SU-DHL-6 (cell line): ENCODE results near the gene FUS.

Source experiments
- H2AFZ ChIP-seq: fragments of 200-600 bp; sonication (generic); 2 replicates; pipeline ENCODE4 v1.6.1; 2014; ENCODE audit warnings: low read depth, mild to moderate bottlenecking, moderate library complexity, mixed read lengths, antibody characterized with exemption, low read length; ENCODE audit not compliant: severe bottlenecking
- H3F3A ChIP-seq: fragments of 200-600 bp; shearing (Covaris generic); 2 replicates; pipeline ENCODE4 v1.6.0; 2016; ENCODE audit warnings: antibody characterized with exemption, mild to moderate bottlenecking; ENCODE audit not compliant: insufficient read depth
- H3K27ac ChIP-seq: fragments of 200-600 bp; sonication (generic); 2 replicates; pipeline ENCODE4 v1.5.1; 2016; ENCODE audit warnings: low read depth, mild to moderate bottlenecking, low read length, moderate library complexity, mixed read lengths
- H3K27me3 ChIP-seq: fragments of 200-600 bp; sonication (generic), shearing (Covaris generic); 2 replicates; pipeline ENCODE4 v1.6.0; 2014; ENCODE audit warnings: mild to moderate bottlenecking, low read length
- H3K36me3 ChIP-seq: fragments of 200-600 bp; sonication (generic); 2 replicates; pipeline ENCODE4 v1.6.1; 2014; ENCODE audit warnings: mild to moderate bottlenecking, low read length, mixed read lengths
- H3K4me2 ChIP-seq: fragments of 300-600, 200-600 bp; shearing (Covaris generic), sonication (generic); 2 replicates; pipeline ENCODE4 v1.6.0; 2014; ENCODE audit warnings: low read length, low read depth, mild to moderate bottlenecking; ENCODE audit not compliant: poor library complexity, severe bottlenecking
- H3K4me3 ChIP-seq: fragments of 200-600 bp; sonication (generic); 2 replicates; pipeline ENCODE4 v1.5.1; 2014; ENCODE audit warnings: antibody characterized with exemption, low read length, mild to moderate bottlenecking, mixed read lengths; ENCODE audit not compliant: insufficient read depth, poor library complexity, severe bottlenecking
- H3K79me2 ChIP-seq: fragments of 200-600 bp; sonication (generic); 2 replicates; pipeline ENCODE4 v1.6.1; 2014; ENCODE audit warnings: mild to moderate bottlenecking, low read length, moderate library complexity; ENCODE audit not compliant: insufficient read depth
- H3K9ac ChIP-seq: fragments of 200-600 bp; sonication (generic); 2 replicates; pipeline ENCODE4 v1.7.0; 2014; ENCODE audit warnings: mild to moderate bottlenecking, low read length
- H3K9me2 ChIP-seq: fragments of 200-600 bp; sonication (generic); replicated peaks from 2 replicates; pipeline ENCODE4 v1.6.1; 2014; ENCODE audit warnings: low read length; ENCODE audit not compliant: insufficient read depth
- H3K9me3 ChIP-seq: fragments of 200-600 bp; sonication (generic); 2 replicates; pipeline ENCODE4 v1.6.1; 2014; ENCODE audit warnings: low read length, mixed read lengths; ENCODE audit not compliant: insufficient read depth
- H4K20me1 ChIP-seq: fragments of 200-600 bp; sonication (generic); 2 replicates; pipeline ENCODE4 v1.6.1; 2014; ENCODE audit warnings: low read depth, mild to moderate bottlenecking, antibody characterized with exemption, low read length, moderate library complexity, mixed read lengths
- EZH2phosphoT487 ChIP-seq: fragments of 200-600 bp; sonication (generic), shearing (Covaris generic); conservative IDR thresholded peaks from 2 replicates; pipeline ENCODE4 v1.6.1; 2018; ENCODE audit warnings: mild to moderate bottlenecking, antibody characterized with exemption, low read length, moderate library complexity, mixed read lengths
- TF ChIP-seq, protein P1 (sequence below): fragments of 200-600 bp; sonication (generic); IDR thresholded peaks from one replicate; pipeline ENCODE4 v1.5.1; 2017; ENCODE audit warnings: antibody characterized with exemption, mild to moderate bottlenecking, low read length, moderate library complexity; ENCODE audit not compliant: insufficient read depth, poor library complexity, severe bottlenecking

The FUS gene

DNA sequence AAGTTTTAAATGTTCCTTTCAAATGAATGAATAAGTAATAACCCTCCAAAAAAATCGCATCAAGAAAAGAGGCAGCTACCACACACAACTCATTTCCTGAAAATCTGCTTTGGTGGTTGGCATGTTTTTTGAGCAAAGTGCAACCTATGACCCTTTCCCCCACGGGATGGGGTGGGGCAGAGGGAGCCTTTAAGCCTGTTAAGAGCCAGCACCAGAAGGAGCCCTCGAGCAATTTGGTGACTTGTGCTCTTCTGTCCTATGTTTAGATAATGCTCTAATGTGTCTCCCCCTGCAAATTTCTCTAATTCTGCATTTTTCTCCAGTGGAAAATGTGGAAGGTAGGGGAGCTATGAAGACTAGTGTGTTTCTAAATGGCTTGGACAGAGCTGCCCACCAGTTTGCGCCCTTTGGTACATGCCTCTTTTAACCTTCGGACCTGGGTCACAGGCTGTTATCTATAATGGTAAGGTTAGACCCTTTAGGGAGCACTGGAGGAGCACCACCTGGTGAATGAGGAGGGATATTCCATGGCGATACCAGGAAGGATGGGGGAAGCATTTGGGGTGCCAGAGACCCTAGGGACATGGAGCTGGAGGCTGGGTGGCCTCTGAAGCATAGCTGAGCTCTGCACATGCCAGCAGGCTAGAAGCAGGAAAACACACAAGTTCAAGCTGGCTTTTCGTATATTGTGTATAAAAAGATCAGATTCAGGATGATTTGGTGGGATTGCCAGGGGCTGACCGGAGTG is 21.1 kb downstream of the FUS start:
- Histone ChIP-seq H3K27me3 (no peaks in the 10 kb centered on the region), H3K4me3 (no peak overlapping the region)
- TF ChIP-seq EZH2phosphoT487, result no peak
- TF ChIP-seq, protein P1, sequence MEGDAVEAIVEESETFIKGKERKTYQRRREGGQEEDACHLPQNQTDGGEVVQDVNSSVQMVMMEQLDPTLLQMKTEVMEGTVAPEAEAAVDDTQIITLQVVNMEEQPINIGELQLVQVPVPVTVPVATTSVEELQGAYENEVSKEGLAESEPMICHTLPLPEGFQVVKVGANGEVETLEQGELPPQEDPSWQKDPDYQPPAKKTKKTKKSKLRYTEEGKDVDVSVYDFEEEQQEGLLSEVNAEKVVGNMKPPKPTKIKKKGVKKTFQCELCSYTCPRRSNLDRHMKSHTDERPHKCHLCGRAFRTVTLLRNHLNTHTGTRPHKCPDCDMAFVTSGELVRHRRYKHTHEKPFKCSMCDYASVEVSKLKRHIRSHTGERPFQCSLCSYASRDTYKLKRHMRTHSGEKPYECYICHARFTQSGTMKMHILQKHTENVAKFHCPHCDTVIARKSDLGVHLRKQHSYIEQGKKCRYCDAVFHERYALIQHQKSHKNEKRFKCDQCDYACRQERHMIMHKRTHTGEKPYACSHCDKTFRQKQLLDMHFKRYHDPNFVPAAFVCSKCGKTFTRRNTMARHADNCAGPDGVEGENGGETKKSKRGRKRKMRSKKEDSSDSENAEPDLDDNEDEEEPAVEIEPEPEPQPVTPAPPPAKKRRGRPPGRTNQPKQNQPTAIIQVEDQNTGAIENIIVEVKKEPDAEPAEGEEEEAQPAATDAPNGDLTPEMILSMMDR, result no peak

DNA sequence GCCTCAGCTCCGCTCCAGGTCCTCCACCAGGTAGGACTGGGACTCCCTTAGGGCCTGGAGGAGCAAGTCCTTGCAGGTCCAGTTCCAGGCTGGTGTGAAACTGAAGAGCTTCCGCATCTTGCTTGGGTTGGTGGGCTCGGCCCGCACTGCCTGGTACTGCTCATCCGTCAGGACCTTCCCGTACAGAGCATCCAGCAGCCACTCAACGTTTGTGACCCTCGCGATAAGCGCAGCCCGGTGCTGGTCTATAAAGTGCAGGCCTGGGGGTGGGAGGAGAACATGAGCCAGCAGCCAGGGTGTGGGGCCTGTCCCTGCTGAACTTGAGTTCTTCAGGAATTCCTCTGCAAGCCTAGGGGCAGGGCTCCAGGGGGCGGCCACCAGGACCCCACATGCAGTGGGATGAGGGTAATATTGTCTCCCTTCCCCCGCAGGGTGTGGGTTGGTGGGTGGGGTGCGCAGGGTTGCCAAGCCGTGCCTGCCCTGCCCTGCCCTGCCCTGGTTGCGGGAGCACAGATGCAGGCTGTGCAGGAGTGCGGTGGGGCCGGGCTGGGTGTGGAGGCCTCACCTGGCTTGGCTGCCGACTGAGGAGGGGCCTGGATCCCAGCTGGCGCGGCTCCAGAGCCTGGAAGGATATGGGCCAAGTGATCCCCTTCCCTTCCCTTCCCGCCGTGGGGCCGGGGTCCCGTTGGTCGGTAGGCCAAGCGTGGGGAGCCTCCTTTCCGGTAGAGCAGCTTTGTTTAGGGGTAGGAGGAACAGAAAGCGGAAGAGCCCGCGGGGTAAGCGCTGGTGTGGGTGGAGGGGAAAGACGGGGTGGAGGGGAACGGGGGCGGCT is 21.9 kb downstream of the FUS start:
- Histone ChIP-seq H3K9me2 (no peaks in the 10 kb centered on the region), H3K36me3 (no peaks in the 10 kb centered on the region), H2AFZ (peak overlapping the region; percentile 45), H3K4me2 (peak overlapping the region; percentile 61), H3F3A (peaks cover 38% of the 10 kb centered on the region), H3K4me3 (peak overlapping the region; percentile 48), H4K20me1 (no peaks in the 10 kb centered on the region), H3K9ac (peak overlapping the region; percentile 53), H3K27me3 (no peaks in the 10 kb centered on the region), H3K79me2 (no peaks in the 10 kb centered on the region), H3K9me3 (no peaks in the 10 kb centered on the region), H3K27ac (no peak overlapping the region)
- TF ChIP-seq EZH2phosphoT487, result no peak
- TF ChIP-seq, protein P1, result no peak

More for the DNA sequence above, 21.1 kb downstream of the FUS start:
- Histone ChIP-seq H3K9ac (no peak overlapping the region), H3K36me3 (no peaks in the 10 kb centered on the region), H3F3A (peaks cover 46% of the 10 kb centered on the region), H3K4me2 (peak overlapping the region; percentile 61), H3K9me3 (no peaks in the 10 kb centered on the region), H2AFZ (no peak overlapping the region), H4K20me1 (no peaks in the 10 kb centered on the region), H3K79me2 (no peaks in the 10 kb centered on the region), H3K9me2 (no peaks in the 10 kb centered on the region), H3K27ac (no peak overlapping the region)

DNA sequence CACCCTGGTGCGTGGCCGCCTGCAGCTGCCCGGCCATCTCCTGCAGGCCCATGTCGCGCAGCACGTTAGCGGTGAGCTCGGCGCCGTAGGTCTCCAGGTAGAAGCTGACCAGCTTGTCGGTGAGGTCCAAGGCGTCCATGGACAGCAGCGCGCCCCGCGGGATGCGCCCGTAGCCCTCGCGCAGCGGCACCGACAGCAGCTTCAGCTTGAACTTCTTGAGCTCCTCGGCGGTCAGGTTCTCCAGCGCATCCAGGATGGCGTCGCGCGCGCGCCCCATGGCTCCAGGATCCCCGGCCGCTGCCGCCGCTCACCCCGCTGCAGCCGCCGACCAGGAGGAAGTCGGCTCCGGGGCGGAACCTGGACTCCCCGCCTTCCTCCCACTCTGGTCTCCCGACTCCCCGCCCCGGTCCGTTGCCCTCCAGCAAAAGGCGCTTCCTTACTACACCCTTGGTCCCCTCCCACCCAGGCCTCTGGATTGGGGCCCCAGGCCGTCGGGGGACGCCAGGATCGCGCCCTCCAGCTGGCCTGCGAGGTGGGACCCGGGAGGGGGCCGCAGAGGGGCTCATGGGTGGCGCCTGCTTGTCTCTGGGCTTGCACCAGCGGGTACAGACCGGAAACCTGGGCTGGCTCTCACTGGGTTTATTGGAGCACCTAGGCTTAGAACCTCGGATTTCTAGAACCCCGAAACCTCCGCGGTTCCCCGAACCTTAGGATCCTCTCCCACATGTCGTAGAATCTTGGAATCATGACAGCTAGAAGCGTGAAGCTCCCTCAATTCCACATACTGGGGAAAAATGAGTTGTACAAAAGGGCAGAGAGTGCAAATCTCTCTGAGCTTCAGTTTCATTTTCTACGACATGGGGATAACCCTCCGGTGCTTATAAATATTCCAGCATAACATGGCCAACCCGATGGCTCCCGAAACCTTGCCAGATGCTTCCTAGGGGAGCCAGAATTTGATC is 22.8 kb downstream of the FUS start, which contains the start of gene PYCARD:
PYCARD (minus strand) TSS at position 347 of the 962 bp plus-strand sequence; CDS start at position 277, 70 bp downstream.
- H3K4me2 ChIP-seq, result peak within 1 kb of the TSS; percentile 61
- no peaks in the 10 kb centered on the region for H3K9me2 ChIP-seq
- peak within 1 kb of the TSS; percentile 48 for H3K4me3 ChIP-seq
- H3K9ac ChIP-seq, result peak within 1 kb of the TSS; percentile 53
- no peaks in the 10 kb centered on the region for H3K9me3 ChIP-seq
- no peaks in the 10 kb centered on the region for H3K79me2 ChIP-seq
- H3K27ac ChIP-seq, result no peak within 1 kb of the TSS
- peaks cover 32% of the 10 kb centered on the region for H3F3A ChIP-seq
- H3K36me3 ChIP-seq, result no peaks in the 10 kb centered on the region
- H4K20me1 ChIP-seq, result no peaks in the 10 kb centered on the region
- no peaks in the 10 kb centered on the region for H3K27me3 ChIP-seq
- TF ChIP-seq, protein P1, result no peak
- no peak for TF ChIP-seq EZH2phosphoT487
- peak within 1 kb of the TSS; percentile 45 for H2AFZ ChIP-seq
